Measurements from ENCODE around the gene USP54. TPM values are rescaled to one million over a fixed set of nuclear protein-coding genes. Genes with fewer than 3 reads are reported as not detected.
"Not testable (repeated sequence)": the region's sequence is repeated elsewhere in the genome, so short reads cannot be mapped to it uniquely, and the experiment has no call there.

USP54 gene
- total RNA-seq, 1 donor from 2014 or later = 20.4 TPM

- Histone ChIP-seq H3K9me3 (ENCODE audit: control insufficient read depth in 3 of 3, low read length in 3 of 3) (no peaks in the 10 kb centered on the region), H3K4me1 (ENCODE audit: control insufficient read depth in 3 of 3, insufficient read depth in 3 of 3, low read length in 3 of 3) (peaks cover 14 to 34% (median 15%) of the 10 kb centered on the region in 3 donors), H3K4me3 (ENCODE audit: low read length in 3 of 3) (peak overlapping the region; percentile 42 to 71 (median 69)), H3K36me3 (ENCODE audit: control insufficient read depth in 3 of 3, insufficient read depth in 3 of 3, low read length in 3 of 3) (peaks cover 0 to under 1% (median 0%) of the 10 kb centered on the region in 3 donors), H3K27me3 (ENCODE audit: control insufficient read depth in 3 of 3, insufficient read depth in 3 of 3, low read length in 3 of 3) (no peaks in the 10 kb centered on the region), H3K27ac (ENCODE audit: low read depth, low read length) (peak overlapping the region; percentile 80), H3K9ac (ENCODE audit: low read depth in 1 of 3, low read length in 3 of 3) (peak overlapping the region; percentile 62 to 76 (median 65))
These were observed 14.8 kb downstream of the USP54 start for GRCh38 chr10:73576178-73576889.

GRCh38 chr10:73567025-73567424, 24.1 kb downstream of the USP54 start:
- not testable (repeated sequence) for H3K27me3 ChIP-seq (ENCODE audit: control insufficient read depth in 3 of 3, insufficient read depth in 3 of 3, low read length in 3 of 3); H3K4me1 ChIP-seq (ENCODE audit: control insufficient read depth in 3 of 3, insufficient read depth in 3 of 3, low read length in 3 of 3); H3K4me3 ChIP-seq (ENCODE audit: low read length in 3 of 3); H3K9me3 ChIP-seq (ENCODE audit: control insufficient read depth in 3 of 3, low read length in 3 of 3); H3K9ac ChIP-seq (ENCODE audit: low read depth in 1 of 3, low read length in 3 of 3); H3K27ac ChIP-seq (ENCODE audit: low read depth, low read length)
- H3K36me3 ChIP-seq (ENCODE audit: control insufficient read depth in 3 of 3, insufficient read depth in 3 of 3, low read length in 3 of 3) = peaks cover 5 to 28% (median 10%) of the 10 kb centered on the region in 3 donors

- H3K9me3 ChIP-seq (ENCODE audit: control insufficient read depth in 3 of 3, low read length in 3 of 3) = no peaks in the 10 kb centered on the region
- no peak overlapping the region for H3K4me3 ChIP-seq (ENCODE audit: low read length in 3 of 3)
- H3K36me3 ChIP-seq (ENCODE audit: control insufficient read depth in 3 of 3, insufficient read depth in 3 of 3, low read length in 3 of 3) = peaks cover 3 to 16% (median 4%) of the 10 kb centered on the region in 3 donors
- H3K27ac ChIP-seq (ENCODE audit: low read depth, low read length) = no peak overlapping the region
- H3K27me3 ChIP-seq (ENCODE audit: control insufficient read depth in 3 of 3, insufficient read depth in 3 of 3, low read length in 3 of 3) = no peaks in the 10 kb centered on the region
- H3K4me1 ChIP-seq (ENCODE audit: control insufficient read depth in 3 of 3, insufficient read depth in 3 of 3, low read length in 3 of 3) = peaks cover 0 to 3% (median 0%) of the 10 kb centered on the region in 3 donors
- H3K9ac ChIP-seq (ENCODE audit: low read depth in 1 of 3, low read length in 3 of 3) = no peak overlapping the region
These were observed 29.9 kb downstream of the USP54 start for GRCh38 chr10:73561192-73561591.

GRCh38 chr10:73559590-73559989, 31.6 kb downstream of the USP54 start:
- Histone ChIP-seq H3K4me1 (ENCODE audit: control insufficient read depth in 3 of 3, insufficient read depth in 3 of 3, low read length in 3 of 3) (peaks cover 0 to 9% (median 8%) of the 10 kb centered on the region in 3 donors), H3K27ac (ENCODE audit: low read depth, low read length) (no peak overlapping the region), H3K9ac (ENCODE audit: low read depth in 1 of 3, low read length in 3 of 3) (no peak overlapping the region), H3K36me3 (ENCODE audit: control insufficient read depth in 3 of 3, insufficient read depth in 3 of 3, low read length in 3 of 3) (peaks cover 0 to 6% (median 2%) of the 10 kb centered on the region in 3 donors), H3K4me3 (ENCODE audit: low read length in 3 of 3) (no peak overlapping the region), H3K27me3 (ENCODE audit: control insufficient read depth in 3 of 3, insufficient read depth in 3 of 3, low read length in 3 of 3) (no peaks in the 10 kb centered on the region), H3K9me3 (ENCODE audit: control insufficient read depth in 3 of 3, low read length in 3 of 3) (no peaks in the 10 kb centered on the region)

- H3K9ac ChIP-seq (ENCODE audit: low read depth in 1 of 3, low read length in 3 of 3) = no peak overlapping the region
These were observed 34.3 kb downstream of the USP54 start for GRCh38 chr10:73556855-73557254.

GRCh38 chr10:73554721-73555120, 36.4 kb downstream of the USP54 start:
- Histone ChIP-seq H3K4me1 (ENCODE audit: control insufficient read depth in 3 of 3, insufficient read depth in 3 of 3, low read length in 3 of 3) (peaks cover 10 to 32% (median 25%) of the 10 kb centered on the region in 3 donors), H3K36me3 (ENCODE audit: control insufficient read depth in 3 of 3, insufficient read depth in 3 of 3, low read length in 3 of 3) (peaks cover 0 to 2% (median 2%) of the 10 kb centered on the region in 3 donors), H3K9ac (ENCODE audit: low read depth in 1 of 3, low read length in 3 of 3) (no peak overlapping the region), H3K27me3 (ENCODE audit: control insufficient read depth in 3 of 3, insufficient read depth in 3 of 3, low read length in 3 of 3) (no peaks in the 10 kb centered on the region), H3K4me3 (ENCODE audit: low read length in 3 of 3) (no peak overlapping the region), H3K27ac (ENCODE audit: low read depth, low read length) (peak overlapping the region; percentile 64), H3K9me3 (ENCODE audit: control insufficient read depth in 3 of 3, low read length in 3 of 3) (no peaks in the 10 kb centered on the region)

More at GRCh38 chr10:73556855-73557254, 34.3 kb downstream of the USP54 start:
- Histone ChIP-seq H3K9me3 (ENCODE audit: control insufficient read depth in 3 of 3, low read length in 3 of 3) (no peaks in the 10 kb centered on the region), H3K4me3 (ENCODE audit: low read length in 3 of 3) (no peak overlapping the region), H3K36me3 (ENCODE audit: control insufficient read depth in 3 of 3, insufficient read depth in 3 of 3, low read length in 3 of 3) (peaks cover 0 to 2% (median 2%) of the 10 kb centered on the region in 3 donors), H3K27ac (ENCODE audit: low read depth, low read length) (peak overlapping the region; percentile 39), H3K27me3 (ENCODE audit: control insufficient read depth in 3 of 3, insufficient read depth in 3 of 3, low read length in 3 of 3) (no peaks in the 10 kb centered on the region), H3K4me1 (ENCODE audit: control insufficient read depth in 3 of 3, insufficient read depth in 3 of 3, low read length in 3 of 3) (peaks cover 10 to 23% (median 22%) of the 10 kb centered on the region in 3 donors)

- Histone ChIP-seq H3K36me3 (ENCODE audit: control insufficient read depth in 3 of 3, insufficient read depth in 3 of 3, low read length in 3 of 3) (peaks cover 0 to 2% (median 2%) of the 10 kb centered on the region in 3 donors), H3K9ac (ENCODE audit: low read depth in 1 of 3, low read length in 3 of 3) (peak overlapping the region; percentile 18 to 62 (median 47)), H3K4me3 (ENCODE audit: low read length in 3 of 3) (peak overlapping the region; percentile 23 to 45 (median 40)), H3K27me3 (ENCODE audit: control insufficient read depth in 3 of 3, insufficient read depth in 3 of 3, low read length in 3 of 3) (no peaks in the 10 kb centered on the region), H3K4me1 (ENCODE audit: control insufficient read depth in 3 of 3, insufficient read depth in 3 of 3, low read length in 3 of 3) (peaks cover 10 to 32% (median 25%) of the 10 kb centered on the region in 3 donors), H3K9me3 (ENCODE audit: control insufficient read depth in 3 of 3, low read length in 3 of 3) (no peaks in the 10 kb centered on the region), H3K27ac (ENCODE audit: low read depth, low read length) (peak overlapping the region; percentile 64)
These were observed 37.4 kb downstream of the USP54 start for GRCh38 chr10:73553761-73554160.

- Histone ChIP-seq H3K27me3 (ENCODE audit: control insufficient read depth in 3 of 3, insufficient read depth in 3 of 3, low read length in 3 of 3) (no peaks in the 10 kb centered on the region), H3K9me3 (ENCODE audit: control insufficient read depth in 3 of 3, low read length in 3 of 3) (no peaks in the 10 kb centered on the region), H3K9ac (ENCODE audit: low read depth in 1 of 3, low read length in 3 of 3) (peak overlapping the region; percentile 18 to 62 (median 47)), H3K4me1 (ENCODE audit: control insufficient read depth in 3 of 3, insufficient read depth in 3 of 3, low read length in 3 of 3) (peaks cover 10 to 32% (median 25%) of the 10 kb centered on the region in 3 donors), H3K36me3 (ENCODE audit: control insufficient read depth in 3 of 3, insufficient read depth in 3 of 3, low read length in 3 of 3) (no peaks in the 10 kb centered on the region), H3K4me3 (ENCODE audit: low read length in 3 of 3) (peak overlapping the region; percentile 23 to 45 (median 41)), H3K27ac (ENCODE audit: low read depth, low read length) (peak overlapping the region; percentile 64)
These were observed 38.1 kb downstream of the USP54 start for GRCh38 chr10:73552819-73553715.

GRCh38 chr10:73551515-73551914, 39.6 kb downstream of the USP54 start:
- no peaks in the 10 kb centered on the region for H3K27me3 ChIP-seq (ENCODE audit: control insufficient read depth in 3 of 3, insufficient read depth in 3 of 3, low read length in 3 of 3)
- H3K9me3 ChIP-seq (ENCODE audit: control insufficient read depth in 3 of 3, low read length in 3 of 3) = no peaks in the 10 kb centered on the region
- no peak overlapping the region for H3K9ac ChIP-seq (ENCODE audit: low read depth in 1 of 3, low read length in 3 of 3)
- H3K4me1 ChIP-seq (ENCODE audit: control insufficient read depth in 3 of 3, insufficient read depth in 3 of 3, low read length in 3 of 3) = peaks cover 10 to 32% (median 25%) of the 10 kb centered on the region in 3 donors
- H3K36me3 ChIP-seq (ENCODE audit: control insufficient read depth in 3 of 3, insufficient read depth in 3 of 3, low read length in 3 of 3) = no peaks in the 10 kb centered on the region
- H3K4me3 ChIP-seq (ENCODE audit: low read length in 3 of 3) = no peak overlapping the region
- H3K27ac ChIP-seq (ENCODE audit: low read depth, low read length) = peak overlapping the region; percentile 64
